ENCODE data around the gene PAQR8. TPM values are rescaled to one million over a fixed set of nuclear protein-coding genes. Genes with fewer than 3 reads are reported as not detected.

The PAQR8 gene
- total and polyA plus RNA-seq, 2 donors (not counting 1 experiment from before 2014, with no cell fraction given): 2.3 to 8.5 TPM

GRCh38 chr6:52317841-52318581, 43.9 kb upstream of the PAQR8 start:
- no peak overlapping the region for H3K27ac ChIP-seq (ENCODE audit: low read length in 2 of 2)
- no peak overlapping the region for H3K9ac ChIP-seq (ENCODE audit: low read length)
- Mint-ChIP-seq H3K4me3 (no peak overlapping the region), H3K27ac (no peak overlapping the region), H3K9me3 (ENCODE audit: insufficient read depth) (no peaks in the 10 kb centered on the region), H3K27me3 (no peaks in the 10 kb centered on the region), H3K4me1 (peaks cover 15% of the 10 kb centered on the region)
- peaks cover 0 to 6% of the 10 kb centered on the region in 2 donors for H3K4me1 ChIP-seq (ENCODE audit: control insufficient read depth in 2 of 2, insufficient read depth in 2 of 2, low read length in 2 of 2)
- H3K9me3 ChIP-seq (ENCODE audit: control extremely low read depth in 1 of 3, control insufficient read depth in 2 of 3, insufficient read depth in 1 of 3, low read length in 2 of 3): no peaks in the 10 kb centered on the region
- H3K4me3 ChIP-seq (ENCODE audit: control extremely low read depth in 1 of 5, extremely low read depth in 1 of 5, insufficient read depth in 1 of 5, low read depth in 2 of 5, low read length in 4 of 5): no peak overlapping the region
- CTCF ChIA-PET: no interaction called here
- intact Hi-C loops (cut with micrococcal nuclease): no loop called here
- no CpG with 5 or more reads among the region's 4 CpGs for WGBS (ENCODE audit: insufficient coverage)
- ATAC-seq (ENCODE audit: low read depth) (no peak), DNase-seq (no peak)
- no peaks in the 10 kb centered on the region for H3K79me2 ChIP-seq (ENCODE audit: control insufficient read depth, insufficient read depth, low read length)
- no peaks in the 10 kb centered on the region for H3K36me3 ChIP-seq (replicated peaks in 1 of 2; ENCODE audit: control extremely low read depth in 1 of 2, control insufficient read depth in 1 of 2, extremely low read depth in 1 of 2, insufficient read depth in 2 of 2, low read length in 1 of 2)
- H3K27me3 ChIP-seq (replicated peaks in 1 of 4; ENCODE audit: control extremely low read depth in 1 of 4, control insufficient read depth in 3 of 4, insufficient read depth in 4 of 4, low read length in 3 of 4): no peaks in the 10 kb centered on the region
- no peak overlapping the region for H3K4me2 ChIP-seq (replicated peaks; ENCODE audit: low read depth, low read length, poor library complexity, severe bottlenecking)
- TF ChIP-seq EZH2 (IDR thresholded peaks at IDR 0.05; ENCODE audit: borderline replicate concordance, insufficient read depth, low read depth, low read length, poor library complexity, severe bottlenecking) (no peak), CTCF (IDR thresholded peaks at IDR 0.05) (no peak)
- no peaks in the 10 kb centered on the region for H4K20me1 ChIP-seq (ENCODE audit: control insufficient read depth, insufficient read depth, low read length, poor library complexity, severe bottlenecking)
- peak overlapping the region; percentile 58 for H2AFZ ChIP-seq (ENCODE audit: insufficient read depth, low read depth, low read length, poor library complexity, severe bottlenecking)
- POLR2A ChIA-PET: interaction anchor here (1.6 kb wide), 1 partner anchor 11 kb away, joined by 3 read pairs; no protein-coding TSS in a partner anchor

GRCh38 chr6:52324189-52324588, 37.8 kb upstream of the PAQR8 start:
- H3K27ac ChIP-seq (ENCODE audit: low read length in 2 of 2): no peak overlapping the region
- Mint-ChIP-seq H3K27me3 (no peaks in the 10 kb centered on the region), H3K4me3 (no peak overlapping the region), H3K9me3 (ENCODE audit: insufficient read depth) (no peaks in the 10 kb centered on the region), H3K27ac (no peak overlapping the region), H3K4me1 (peaks cover 10% of the 10 kb centered on the region)
- no peaks in the 10 kb centered on the region for H4K20me1 ChIP-seq (ENCODE audit: control insufficient read depth, insufficient read depth, low read length, poor library complexity, severe bottlenecking)
- H3K27me3 ChIP-seq (replicated peaks in 1 of 4; ENCODE audit: control extremely low read depth in 1 of 4, control insufficient read depth in 3 of 4, insufficient read depth in 4 of 4, low read length in 3 of 4): no peaks in the 10 kb centered on the region
- H3K4me2 ChIP-seq (replicated peaks; ENCODE audit: low read depth, low read length, poor library complexity, severe bottlenecking): no peak overlapping the region
- ATAC-seq (ENCODE audit: low read depth): no peak
- H3K9me3 ChIP-seq (ENCODE audit: control extremely low read depth in 1 of 3, control insufficient read depth in 2 of 3, insufficient read depth in 1 of 3, low read length in 2 of 3): no peaks in the 10 kb centered on the region
- intact Hi-C loops (cut with micrococcal nuclease): no loop called here
- ChIA-PET POLR2A (no interaction called here), CTCF (no interaction called here)
- no peaks in the 10 kb centered on the region for H3K36me3 ChIP-seq (replicated peaks in 1 of 2; ENCODE audit: control extremely low read depth in 1 of 2, control insufficient read depth in 1 of 2, extremely low read depth in 1 of 2, insufficient read depth in 2 of 2, low read length in 1 of 2)
- no peak overlapping the region for H2AFZ ChIP-seq (ENCODE audit: insufficient read depth, low read depth, low read length, poor library complexity, severe bottlenecking)
- 94% methylated on average over 3 of the region's 6 CpGs for WGBS (ENCODE audit: insufficient coverage)
- H3K9ac ChIP-seq (ENCODE audit: low read length): no peak overlapping the region
- H3K4me1 ChIP-seq (ENCODE audit: control insufficient read depth in 2 of 2, insufficient read depth in 2 of 2, low read length in 2 of 2): no peaks in the 10 kb centered on the region
- no peak overlapping the region for H3K4me3 ChIP-seq (ENCODE audit: control extremely low read depth in 1 of 5, extremely low read depth in 1 of 5, insufficient read depth in 1 of 5, low read depth in 2 of 5, low read length in 4 of 5)
- no peaks in the 10 kb centered on the region for H3K79me2 ChIP-seq (ENCODE audit: control insufficient read depth, insufficient read depth, low read length)
- DNase-seq: no peak
- TF ChIP-seq CTCF (IDR thresholded peaks at IDR 0.05): no peak
- no peak for TF ChIP-seq EZH2 (IDR thresholded peaks at IDR 0.05; ENCODE audit: borderline replicate concordance, insufficient read depth, low read depth, low read length, poor library complexity, severe bottlenecking)
